ENCODE data around the gene PSAP.

GRCh38 chr10:71816421-71816851 lies 34.6 kb downstream of the PSAP start:
- TF ChIP-seq CTCF (IDR thresholded peaks at IDR 0.05; ENCODE audit: low read depth, low read length) (no peak), EZH2phosphoT487 (IDR thresholded peaks at IDR 0.05; ENCODE audit: low read depth) (no peak)

Data from OCI-LY3 (cell line).